ENCODE measurements around the gene GMIP.

DNA sequence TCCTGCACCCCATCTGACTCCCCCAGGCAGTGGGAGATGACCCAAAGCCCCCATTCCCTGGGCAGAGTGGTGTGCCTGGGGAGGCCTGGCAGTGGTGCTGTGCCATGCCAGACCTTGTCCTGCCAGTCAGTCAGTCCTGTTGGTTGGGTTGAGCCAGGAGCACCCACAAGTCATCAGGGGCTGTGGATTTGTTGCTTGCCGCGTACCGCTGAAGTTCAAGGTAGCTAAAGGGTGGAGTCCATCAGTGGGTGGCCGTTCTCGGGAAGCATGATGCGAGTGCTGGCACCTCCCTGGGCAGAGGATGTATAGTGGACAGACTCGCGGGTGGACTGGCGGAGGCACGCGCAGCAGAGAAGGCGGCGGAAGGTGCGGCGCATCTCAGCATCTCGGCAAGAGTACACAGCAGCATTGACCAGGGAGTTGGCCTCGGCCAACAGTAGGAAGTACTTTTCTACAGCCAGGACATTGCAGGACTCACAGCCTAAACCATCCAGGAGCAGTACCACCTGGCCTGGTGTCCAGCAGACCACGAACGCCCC is 19.4 kb downstream of the GMIP start:
- TF ChIP-seq, protein P1, sequence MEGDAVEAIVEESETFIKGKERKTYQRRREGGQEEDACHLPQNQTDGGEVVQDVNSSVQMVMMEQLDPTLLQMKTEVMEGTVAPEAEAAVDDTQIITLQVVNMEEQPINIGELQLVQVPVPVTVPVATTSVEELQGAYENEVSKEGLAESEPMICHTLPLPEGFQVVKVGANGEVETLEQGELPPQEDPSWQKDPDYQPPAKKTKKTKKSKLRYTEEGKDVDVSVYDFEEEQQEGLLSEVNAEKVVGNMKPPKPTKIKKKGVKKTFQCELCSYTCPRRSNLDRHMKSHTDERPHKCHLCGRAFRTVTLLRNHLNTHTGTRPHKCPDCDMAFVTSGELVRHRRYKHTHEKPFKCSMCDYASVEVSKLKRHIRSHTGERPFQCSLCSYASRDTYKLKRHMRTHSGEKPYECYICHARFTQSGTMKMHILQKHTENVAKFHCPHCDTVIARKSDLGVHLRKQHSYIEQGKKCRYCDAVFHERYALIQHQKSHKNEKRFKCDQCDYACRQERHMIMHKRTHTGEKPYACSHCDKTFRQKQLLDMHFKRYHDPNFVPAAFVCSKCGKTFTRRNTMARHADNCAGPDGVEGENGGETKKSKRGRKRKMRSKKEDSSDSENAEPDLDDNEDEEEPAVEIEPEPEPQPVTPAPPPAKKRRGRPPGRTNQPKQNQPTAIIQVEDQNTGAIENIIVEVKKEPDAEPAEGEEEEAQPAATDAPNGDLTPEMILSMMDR (IDR thresholded peaks at IDR 0.05) = no peak
- no peak for TF ChIP-seq POLR2A (IDR thresholded peaks at IDR 0.05)
